Measurements from ENCODE around the gene SSRP1. TPM values are rescaled to one million over a fixed set of nuclear protein-coding genes. Genes with fewer than 3 reads are reported as not detected.

Gene SSRP1
- total and polyA plus RNA-seq, 2 of the 13 experiments (the other 11 are each of a cell fraction or from before 2014, with no cell fraction given): 93.6 to 129 TPM

- in situ Hi-C loops (cut with HindIII; ENCODE audit: extremely low pct_ligation_motif_present, low pct_unique_long_range_greater_than_20kb): no loop called here
- CTCF ChIA-PET (ENCODE audit: low intra/inter-chr PET ratio, low total read pairs): no interaction called here
- TF ChIP-seq HNF1B (CRISPR knock-in tag; IDR thresholded peaks at IDR 0.05): no peak
- TF ChIP-seq KLF12 (CRISPR knock-in tag; IDR thresholded peaks at IDR 0.05; ENCODE audit: borderline replicate concordance): no peak
- no peak for TF ChIP-seq MZF1 (CRISPR knock-in tag; IDR thresholded peaks at IDR 0.05; ENCODE audit: borderline replicate concordance)
- TF ChIP-seq ZNF772 (CRISPR knock-in tag; IDR thresholded peaks at IDR 0.05): no peak
- TF ChIP-seq POLR2G (IDR thresholded peaks at IDR 0.05; ENCODE audit: low read depth, low read length): no peak
- TF ChIP-seq ZNF800 (CRISPR knock-in tag; IDR thresholded peaks at IDR 0.05): no peak
- TF ChIP-seq ZNF17 (CRISPR knock-in tag; IDR thresholded peaks at IDR 0.05): no peak
- no peak for TF ChIP-seq ZNF431 (CRISPR knock-in tag; IDR thresholded peaks at IDR 0.05; ENCODE audit: borderline replicate concordance, low read depth)
- no peak for TF ChIP-seq ZNF512 (CRISPR knock-in tag; IDR thresholded peaks at IDR 0.05)
- no peak for TF ChIP-seq SMAD1 (CRISPR knock-in tag; IDR thresholded peaks at IDR 0.05; ENCODE audit: borderline replicate concordance, low read depth)
- TF ChIP-seq ZNF703 (CRISPR knock-in tag; IDR thresholded peaks at IDR 0.05; ENCODE audit: borderline replicate concordance): no peak
- no peak for TF ChIP-seq KAT2B (IDR thresholded peaks at IDR 0.05; ENCODE audit: borderline replicate concordance, low read depth, low read length)
- no peak for TF ChIP-seq ZSCAN31 (CRISPR knock-in tag; IDR thresholded peaks at IDR 0.05; ENCODE audit: low read depth)
- no peak for TF ChIP-seq ZNF572 (CRISPR knock-in tag; IDR thresholded peaks at IDR 0.05)
- no peak for TF ChIP-seq GATA4 (IDR thresholded peaks at IDR 0.05; ENCODE audit: borderline replicate concordance, low read depth)
- no peak for TF ChIP-seq ZNF570 (CRISPR knock-in tag; IDR thresholded peaks at IDR 0.05; ENCODE audit: borderline replicate concordance)
- no peak for TF ChIP-seq TAF1 (CRISPR knock-in tag; IDR thresholded peaks at IDR 0.05)
Observed at GRCh38 chr11:57276169-57276970, 59.3 kb downstream of the SSRP1 start.

More at GRCh38 chr11:57276169-57276970, 59.3 kb downstream of the SSRP1 start:
- FAIRE-seq: no peak
- no peak overlapping the region for H3K9ac ChIP-seq (ENCODE audit: insufficient read depth, low read depth, low read length)
- H3K4me3 ChIP-seq (replicated peaks in 1 of 3; ENCODE audit: insufficient read depth in 1 of 3, low read depth in 2 of 3, low read length in 3 of 3): no peak overlapping the region
- no peak for ATAC-seq
- no TSS peak for BruUV-seq (replicated peaks)
- no peak overlapping the region for H2AFZ ChIP-seq (ENCODE audit: low read length)
- no peaks in the 10 kb centered on the region for H3K36me3 ChIP-seq (replicated peaks in 1 of 2; ENCODE audit: control insufficient read depth in 1 of 2, insufficient read depth in 2 of 2, low read length in 2 of 2)
- intact Hi-C loops (cut with micrococcal nuclease; ENCODE audit: unreplicated experiment): loop anchor here (5.0 kb wide), 1 partner anchor 71 kb away; no protein-coding TSS in a partner anchor
- no peak for DNase-seq (ENCODE audit: low spot score)
- POLR2A ChIA-PET: no interaction called here
- H4K20me1 ChIP-seq (ENCODE audit: insufficient read depth, low read length): no peaks in the 10 kb centered on the region
- H3K27ac ChIP-seq (ENCODE audit: extremely low read length, insufficient read depth, low read length): no peak overlapping the region
- H3K79me2 ChIP-seq (ENCODE audit: insufficient read depth, low read length): no peaks in the 10 kb centered on the region
- H3K4me2 ChIP-seq (ENCODE audit: low read depth, low read length): no peak overlapping the region
- 4% methylated on average over 3 of the region's 3 CpGs for WGBS (ENCODE audit: low lambda C conversion rate)
- 0 out of 2 replicates have a peak, but pooled peaks cover 5% of the 10 kb centered on the region for H3K4me1 ChIP-seq (ENCODE audit: insufficient read depth, low read length)
- peaks cover 0 to 8% of the 10 kb centered on the region in 2 experiments; a peak in 2 of 5 replicates for H3K27me3 ChIP-seq (ENCODE audit: control insufficient read depth in 1 of 2, insufficient read depth in 2 of 2, low read length in 2 of 2)
- H3K9me3 ChIP-seq (ENCODE audit: low read length): peaks cover 7% of the 10 kb centered on the region; the same call in 1 of the 2 replicates

All from HepG2 (cell line).